ENCODE measurements around the gene CRHBP.

The CRHBP gene

GRCh38 chr5:76958991-76959767 lies 6.3 kb downstream of the CRHBP start:
- H3K4me3 ChIP-seq (replicated peaks in 1 of 2; ENCODE audit: low read depth in 2 of 2, low read length in 2 of 2) = no peak overlapping the region
- DNase-seq (ENCODE audit: low read depth in 2 of 2) = peak; percentile 58 to 77
- TF ChIP-seq, protein P1, sequence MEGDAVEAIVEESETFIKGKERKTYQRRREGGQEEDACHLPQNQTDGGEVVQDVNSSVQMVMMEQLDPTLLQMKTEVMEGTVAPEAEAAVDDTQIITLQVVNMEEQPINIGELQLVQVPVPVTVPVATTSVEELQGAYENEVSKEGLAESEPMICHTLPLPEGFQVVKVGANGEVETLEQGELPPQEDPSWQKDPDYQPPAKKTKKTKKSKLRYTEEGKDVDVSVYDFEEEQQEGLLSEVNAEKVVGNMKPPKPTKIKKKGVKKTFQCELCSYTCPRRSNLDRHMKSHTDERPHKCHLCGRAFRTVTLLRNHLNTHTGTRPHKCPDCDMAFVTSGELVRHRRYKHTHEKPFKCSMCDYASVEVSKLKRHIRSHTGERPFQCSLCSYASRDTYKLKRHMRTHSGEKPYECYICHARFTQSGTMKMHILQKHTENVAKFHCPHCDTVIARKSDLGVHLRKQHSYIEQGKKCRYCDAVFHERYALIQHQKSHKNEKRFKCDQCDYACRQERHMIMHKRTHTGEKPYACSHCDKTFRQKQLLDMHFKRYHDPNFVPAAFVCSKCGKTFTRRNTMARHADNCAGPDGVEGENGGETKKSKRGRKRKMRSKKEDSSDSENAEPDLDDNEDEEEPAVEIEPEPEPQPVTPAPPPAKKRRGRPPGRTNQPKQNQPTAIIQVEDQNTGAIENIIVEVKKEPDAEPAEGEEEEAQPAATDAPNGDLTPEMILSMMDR (IDR thresholded peaks at IDR 0.05; ENCODE audit: low read depth, low read length) = no peak

DNA sequence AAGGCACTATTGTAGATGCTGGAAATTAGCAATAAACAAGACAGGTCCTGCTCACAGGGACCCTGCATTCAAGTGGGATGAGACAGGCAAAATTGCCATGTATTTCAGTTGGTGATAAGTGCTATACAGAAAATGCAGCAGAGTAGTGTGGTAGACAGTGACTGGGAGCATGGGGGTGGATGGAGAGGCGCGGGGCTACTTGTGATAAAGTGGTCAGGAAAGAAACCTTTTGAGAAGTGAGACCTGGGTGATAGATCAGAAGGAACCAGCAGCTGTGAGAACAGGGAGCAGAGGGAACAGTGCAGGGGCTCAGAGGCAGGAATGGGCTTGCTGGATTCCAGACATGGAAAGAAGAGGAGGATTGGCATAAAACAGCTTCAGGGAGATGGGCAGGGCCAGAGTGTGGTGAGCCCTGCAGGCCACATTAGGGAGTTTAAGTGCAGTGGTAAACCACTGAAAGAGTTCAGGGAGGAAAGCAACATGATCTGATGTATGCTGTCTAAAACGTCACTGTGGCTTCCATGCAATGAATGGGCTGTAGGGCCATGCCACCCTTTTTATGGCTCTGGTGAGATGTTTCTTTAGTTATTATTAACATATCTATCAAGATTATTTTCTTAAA lies 7.3 kb downstream of the CRHBP start:
- H3K4me3 ChIP-seq (replicated peaks in 1 of 2; ENCODE audit: low read depth in 2 of 2, low read length in 2 of 2) = no peak overlapping the region
- TF ChIP-seq, protein P1 (IDR thresholded peaks at IDR 0.05; ENCODE audit: low read depth, low read length) = no peak
- DNase-seq (ENCODE audit: low read depth in 2 of 2) = peak in 1 of 2 donors; percentile 10

GRCh38 chr5:76964060-76964459 lies 11.2 kb downstream of the CRHBP start:
- TF ChIP-seq, protein P1 (IDR thresholded peaks at IDR 0.05; ENCODE audit: low read depth, low read length) = no peak
- DNase-seq (ENCODE audit: low read depth in 2 of 2) = no peak
- no peak overlapping the region for H3K4me3 ChIP-seq (replicated peaks in 1 of 2; ENCODE audit: low read depth in 2 of 2, low read length in 2 of 2)

DNA sequence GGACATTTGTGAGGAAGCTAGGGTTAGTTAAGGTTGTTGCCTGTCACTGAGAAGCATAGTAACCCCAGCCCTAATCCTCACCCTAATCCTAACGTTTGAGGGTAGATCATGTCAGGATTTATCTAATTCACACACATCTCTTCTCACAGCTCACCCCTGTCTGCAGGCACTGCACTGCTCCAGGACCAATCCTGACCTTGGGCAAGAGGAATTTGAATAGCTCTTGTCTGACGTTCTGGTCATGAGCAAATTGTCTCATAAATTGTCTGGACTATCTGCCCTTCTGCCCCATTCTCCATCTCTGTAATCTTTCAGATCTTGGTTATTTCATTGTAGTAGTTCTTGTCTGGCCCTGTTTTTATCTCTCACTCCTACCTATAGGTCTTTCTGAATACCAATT lies 18.7 kb downstream of the CRHBP start:
- TF ChIP-seq, protein P1 (IDR thresholded peaks at IDR 0.05; ENCODE audit: low read depth, low read length) = no peak
- no peak for DNase-seq (ENCODE audit: low read depth in 2 of 2)
- H3K4me3 ChIP-seq (replicated peaks in 1 of 2; ENCODE audit: low read depth in 2 of 2, low read length in 2 of 2) = no peak overlapping the region

- H3K4me3 ChIP-seq (replicated peaks in 1 of 2; ENCODE audit: low read depth in 2 of 2, low read length in 2 of 2) = no peak overlapping the region
- no peak for DNase-seq (ENCODE audit: low read depth in 2 of 2)
- TF ChIP-seq, protein P1 (IDR thresholded peaks at IDR 0.05; ENCODE audit: low read depth, low read length) = no peak
Measured at GRCh38 chr5:76972689-76973088, 19.8 kb downstream of the CRHBP start.

DNA sequence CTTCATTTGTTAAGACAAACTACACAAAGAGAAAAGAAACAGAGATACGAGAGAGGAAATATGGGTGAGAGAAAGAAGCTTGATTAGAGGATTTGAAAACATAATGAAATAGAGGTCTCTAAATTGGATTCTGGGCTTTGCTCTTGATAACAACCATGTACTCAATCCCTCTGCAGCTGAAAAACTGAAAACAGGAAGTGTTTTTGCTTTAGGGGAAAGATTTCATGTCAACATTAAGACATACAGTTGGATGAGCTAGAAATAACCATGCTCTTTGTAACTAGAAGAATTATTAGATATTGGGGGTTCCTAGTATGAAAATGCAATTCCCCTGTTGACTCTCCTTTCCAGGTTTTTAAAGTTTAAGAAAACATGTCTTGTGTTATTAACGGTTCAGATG lies 21.9 kb downstream of the CRHBP start:
- no peak for DNase-seq (ENCODE audit: low read depth in 2 of 2)
- TF ChIP-seq, protein P1 (IDR thresholded peaks at IDR 0.05; ENCODE audit: low read depth, low read length) = no peak

More for the DNA sequence above, 21.9 kb downstream of the CRHBP start:
- H3K4me3 ChIP-seq (replicated peaks in 1 of 2; ENCODE audit: low read depth in 2 of 2, low read length in 2 of 2) = no peak overlapping the region

All from cardiac fibroblast (primary cell).